ENCODE results near the gene GREM2. TPM values are rescaled to one million over a fixed set of nuclear protein-coding genes. Genes with fewer than 3 reads are reported as not detected.

The GREM2 gene
- total RNA-seq, 1 donor from 2014 or later: not detected

DNA sequence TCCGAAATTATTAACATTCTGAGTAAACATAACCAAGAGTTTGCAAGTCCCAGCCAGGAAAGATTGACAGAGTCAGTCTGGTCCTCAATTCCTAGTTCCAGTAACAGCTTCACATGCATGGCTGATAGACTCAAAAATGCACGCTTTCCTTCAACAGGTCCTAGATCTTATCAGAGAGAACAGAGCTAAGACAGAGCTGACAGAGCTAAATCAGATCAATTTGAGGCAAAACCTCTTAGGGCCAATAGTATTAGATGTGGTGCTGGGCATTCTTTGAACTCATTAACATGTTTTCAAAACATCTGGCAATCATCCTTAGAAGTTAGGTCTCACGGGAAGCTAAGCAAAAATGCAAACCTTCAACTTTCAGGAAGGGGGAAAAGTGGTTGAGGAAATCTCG lies 114.0 kb downstream of the GREM2 start:
- no peak for DNase-seq

GRCh38 chr1:240496941-240497340 lies 115.0 kb downstream of the GREM2 start:
- DNase-seq: no peak

- DNase-seq: no peak
Observed at GRCh38 chr1:240496356-240496755, 115.6 kb downstream of the GREM2 start.

- no peak for DNase-seq
Observed at GRCh38 chr1:240495601-240496000, 116.4 kb downstream of the GREM2 start.

DNA sequence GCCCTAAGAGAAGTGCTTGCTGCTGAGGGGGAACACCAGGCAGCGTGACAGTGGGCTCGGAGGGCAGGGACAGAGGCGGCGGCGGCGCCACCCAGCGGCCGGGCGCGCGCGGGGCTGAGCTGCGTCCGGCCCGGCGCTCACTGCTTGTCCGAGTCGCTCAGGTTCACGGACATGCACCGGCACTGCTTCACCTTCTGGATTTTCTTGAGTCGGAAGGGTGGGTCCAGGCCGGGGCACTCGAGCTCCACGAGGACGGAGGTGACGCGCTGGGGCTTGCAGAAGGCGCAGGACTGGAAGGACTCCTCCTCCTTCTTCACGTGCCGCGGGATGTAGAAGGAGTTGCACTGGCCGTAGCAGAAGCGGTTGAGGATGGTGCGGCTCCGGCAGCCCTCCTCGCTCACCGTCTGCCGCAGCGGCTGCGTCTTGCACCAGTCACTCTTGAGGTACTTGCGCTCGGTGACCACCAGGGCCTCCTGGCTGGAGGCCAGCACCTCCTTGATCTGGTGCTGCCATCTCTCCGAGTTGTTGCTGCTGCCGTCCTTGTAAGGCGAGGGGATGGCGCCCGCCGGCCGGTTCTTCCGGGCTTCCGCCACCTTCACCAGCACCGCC lies 119.0 kb downstream of the GREM2 start:
- DNase-seq: no peak

DNA sequence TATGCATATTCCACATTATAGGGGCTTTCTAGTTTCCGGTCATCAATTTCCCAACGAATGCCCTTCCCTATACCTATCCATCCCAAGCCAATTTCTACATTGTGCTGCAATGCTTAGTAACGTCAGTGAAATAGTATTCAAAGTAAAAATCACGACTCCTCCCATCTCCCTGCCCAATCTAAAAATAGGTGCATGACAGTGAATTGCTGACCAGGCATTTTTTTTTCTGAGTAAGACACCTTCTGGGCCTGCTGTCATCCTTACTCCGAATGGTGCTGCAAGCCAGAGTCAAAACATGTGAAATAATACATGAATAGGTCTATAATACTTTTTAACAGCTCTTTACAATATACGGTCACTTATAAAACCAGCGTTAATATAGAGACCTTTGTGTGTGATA lies 120.2 kb downstream of the GREM2 start:
- DNase-seq: no peak

GRCh38 chr1:240491156-240491555 lies 120.8 kb downstream of the GREM2 start:
- no peak for DNase-seq

DNA sequence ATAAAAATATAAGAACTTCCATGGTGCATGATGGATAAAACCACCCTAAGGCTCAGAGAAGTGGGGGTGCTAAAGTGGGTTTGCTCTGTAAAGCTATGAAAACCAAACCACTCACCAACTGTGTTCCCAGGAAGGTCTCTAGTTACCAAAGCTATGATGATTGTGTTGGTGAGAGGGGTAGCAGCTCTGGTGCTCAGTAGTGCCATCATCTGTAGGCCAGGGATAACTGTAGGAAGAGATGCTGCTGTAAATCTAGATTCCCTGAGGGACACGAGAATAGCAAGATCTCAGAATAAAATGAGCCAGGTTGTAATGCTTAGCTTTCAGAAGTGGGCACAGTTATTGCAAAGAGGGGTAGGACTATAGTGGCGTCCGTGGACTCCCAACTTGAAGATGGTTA lies 124.5 kb downstream of the GREM2 start:
- no peak for DNase-seq

- no peak for DNase-seq
Observed at GRCh38 chr1:240486611-240487010, 125.3 kb downstream of the GREM2 start.

DNA sequence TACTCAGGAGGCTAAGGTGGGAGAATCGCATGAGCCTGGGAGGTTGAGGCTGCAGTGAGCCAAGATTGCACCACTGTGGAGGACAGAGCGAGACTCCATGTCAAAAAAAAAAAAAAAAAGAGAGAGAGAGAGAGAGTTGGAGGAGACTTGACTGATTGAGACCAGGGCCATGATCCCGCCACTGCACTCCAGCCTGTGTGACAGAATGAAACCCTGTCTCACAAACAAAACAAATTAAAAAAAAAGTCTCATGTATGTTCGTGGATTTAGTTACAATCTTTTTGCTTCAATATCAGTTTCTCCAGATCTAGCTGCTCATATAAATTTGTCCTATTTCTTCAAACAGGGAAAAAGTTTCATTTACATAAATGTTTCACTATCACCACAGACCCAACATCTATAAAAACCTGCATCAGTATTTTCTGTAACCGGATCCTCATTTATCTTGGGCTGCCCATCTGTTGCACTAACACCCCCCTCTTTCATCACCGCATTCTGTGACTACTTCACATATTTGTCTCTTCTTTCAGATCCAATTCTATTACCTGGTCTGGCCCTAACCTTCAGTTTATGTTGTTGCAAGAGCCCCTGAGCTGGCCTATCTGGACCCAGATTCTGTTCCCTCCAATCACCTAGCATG lies 127.0 kb downstream of the GREM2 start:
- no peak for DNase-seq

GRCh38 chr1:240478536-240478935 lies 133.4 kb downstream of the GREM2 start:
- DNase-seq: no peak

DNA sequence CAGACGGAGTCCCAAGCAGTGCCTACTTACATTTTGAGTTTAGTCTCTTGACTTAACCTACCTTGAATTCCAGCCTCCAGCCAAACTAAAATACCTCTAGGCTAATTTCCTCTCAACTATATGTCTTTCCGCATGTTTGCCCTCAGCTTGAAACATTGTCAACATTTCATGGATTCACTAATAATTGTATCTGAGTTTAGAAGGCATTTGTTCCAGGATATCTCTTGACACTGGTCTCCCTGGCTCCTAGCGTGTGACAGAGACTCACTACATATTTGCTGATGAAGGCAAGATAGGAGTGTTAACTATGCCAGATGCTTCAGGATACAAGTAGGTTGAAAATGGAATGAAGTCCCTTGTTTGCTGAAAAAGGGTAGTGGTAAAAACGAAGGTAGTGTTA lies 136.1 kb downstream of the GREM2 start:
- DNase-seq: no peak

GRCh38 chr1:240474133-240474614 lies 137.8 kb downstream of the GREM2 start:
- DNase-seq: no peak

DNA sequence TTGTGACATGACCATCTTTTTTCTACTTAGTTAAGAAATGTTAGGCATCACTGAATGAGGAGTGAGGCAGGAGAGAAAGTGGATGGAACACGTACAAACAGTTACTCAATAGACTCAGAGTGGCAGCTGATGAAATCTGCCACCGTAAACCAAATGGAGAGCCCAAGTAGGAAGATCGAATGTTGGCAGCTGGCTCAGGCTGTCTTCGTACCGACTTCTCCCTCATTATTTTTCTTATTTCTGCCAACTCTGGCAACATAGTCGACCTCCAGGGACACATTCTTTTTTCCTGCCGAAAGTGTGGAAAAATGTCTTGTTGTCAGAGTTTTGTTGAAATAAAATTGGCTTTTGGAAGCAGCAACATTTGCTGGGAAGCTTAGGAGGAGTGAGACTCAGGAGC lies 143.3 kb downstream of the GREM2 start:
- DNase-seq: no peak

- DNase-seq: no peak
Observed at GRCh38 chr1:240467895-240468294, 144.1 kb downstream of the GREM2 start.

- DNase-seq: no peak
Observed at GRCh38 chr1:240466509-240466908, 145.4 kb downstream of the GREM2 start.

- no peak for DNase-seq
Observed at GRCh38 chr1:240465531-240465940, 146.4 kb downstream of the GREM2 start.

GRCh38 chr1:240464099-240464498 lies 147.9 kb downstream of the GREM2 start:
- DNase-seq: no peak

DNA sequence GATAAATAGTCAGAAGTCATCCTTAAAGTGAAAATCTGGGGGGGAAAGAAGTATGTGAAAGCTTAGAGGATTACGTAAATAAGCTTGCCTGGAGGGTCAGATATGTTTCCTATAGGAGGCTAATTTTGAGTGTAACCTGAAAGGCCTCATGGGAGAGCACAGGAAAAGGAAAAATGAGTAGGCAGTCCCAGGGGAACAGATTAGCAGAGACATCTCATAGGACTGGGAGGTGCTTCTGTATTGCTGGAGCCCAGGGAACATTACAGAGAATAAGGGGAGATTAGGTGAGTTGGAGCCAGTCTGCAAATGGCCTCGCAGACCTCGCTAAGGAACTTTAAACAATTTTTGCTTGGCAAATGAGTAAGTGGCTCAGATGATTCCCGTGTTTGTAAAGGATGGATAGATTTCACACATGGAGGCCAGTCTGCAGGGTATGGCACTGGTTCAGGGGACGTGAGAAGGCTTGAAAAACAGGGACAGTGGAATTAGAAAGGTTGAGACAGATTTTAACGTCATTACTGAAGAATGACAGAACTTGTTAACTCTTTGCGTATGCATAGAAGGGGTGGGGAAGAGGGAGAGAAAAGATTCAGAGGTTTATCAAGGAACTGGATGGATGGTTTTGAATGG lies 149.1 kb downstream of the GREM2 start:
- no peak for DNase-seq

DNA sequence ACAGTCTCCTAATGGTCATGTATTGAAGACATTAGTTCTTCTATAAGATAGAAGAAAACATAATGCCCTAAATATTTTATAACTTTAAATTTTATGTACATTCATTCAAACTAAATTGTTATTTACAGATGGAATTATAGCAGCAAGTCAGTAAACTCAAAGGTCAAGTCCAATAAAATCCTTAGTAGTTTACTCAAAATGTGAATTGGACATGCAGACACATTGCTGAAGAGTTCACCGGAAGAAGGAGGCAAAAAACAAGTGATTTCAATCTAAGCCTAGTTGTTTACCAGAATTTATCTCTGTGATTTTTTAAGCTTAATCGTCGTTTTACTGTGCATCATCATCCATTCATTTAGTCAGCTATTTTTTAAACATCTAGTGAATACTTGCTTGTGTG lies 149.7 kb downstream of the GREM2 start:
- no peak for DNase-seq

DNA sequence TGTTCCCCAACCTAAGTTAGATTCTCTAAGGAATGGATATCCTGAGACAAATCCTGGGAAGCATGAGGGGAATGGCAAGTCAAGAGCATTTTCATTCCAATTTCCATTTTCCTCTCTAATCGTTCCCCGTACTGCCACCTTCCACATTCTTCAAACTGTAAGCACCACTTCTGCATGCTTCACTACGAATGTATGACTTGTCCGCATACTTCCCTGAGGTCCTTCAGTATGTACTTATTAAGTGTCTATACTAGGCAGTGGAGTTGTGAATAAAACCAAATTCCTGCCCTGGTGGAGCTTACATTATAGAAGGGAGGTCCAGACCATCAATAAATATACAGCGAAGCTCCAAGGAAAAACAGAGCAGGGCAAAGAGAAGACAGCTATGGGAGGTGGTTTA lies 154.8 kb downstream of the GREM2 start:
- DNase-seq: no peak

- DNase-seq: no peak
Observed at GRCh38 chr1:240455228-240455821, 156.6 kb downstream of the GREM2 start.

DNA sequence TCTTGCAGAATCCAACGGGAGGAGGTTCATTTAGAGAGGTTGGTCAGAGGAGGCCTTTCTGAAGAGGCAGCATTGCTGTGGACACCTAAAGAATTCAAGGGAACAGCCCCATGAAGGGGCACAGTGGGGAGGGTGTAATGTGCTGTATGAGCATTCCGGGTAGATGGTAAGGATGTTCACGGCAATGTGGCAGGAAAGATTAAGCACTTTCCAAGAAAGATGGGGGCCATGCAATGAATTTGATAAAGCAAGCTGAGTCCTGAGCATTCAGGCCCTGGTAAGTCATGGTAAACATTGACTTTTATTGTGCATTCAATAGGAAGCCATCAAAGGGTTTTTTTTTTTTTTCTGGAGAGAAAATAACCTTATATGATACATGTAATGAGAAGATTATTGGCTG lies 166.6 kb downstream of the GREM2 start:
- DNase-seq: no peak

DNA sequence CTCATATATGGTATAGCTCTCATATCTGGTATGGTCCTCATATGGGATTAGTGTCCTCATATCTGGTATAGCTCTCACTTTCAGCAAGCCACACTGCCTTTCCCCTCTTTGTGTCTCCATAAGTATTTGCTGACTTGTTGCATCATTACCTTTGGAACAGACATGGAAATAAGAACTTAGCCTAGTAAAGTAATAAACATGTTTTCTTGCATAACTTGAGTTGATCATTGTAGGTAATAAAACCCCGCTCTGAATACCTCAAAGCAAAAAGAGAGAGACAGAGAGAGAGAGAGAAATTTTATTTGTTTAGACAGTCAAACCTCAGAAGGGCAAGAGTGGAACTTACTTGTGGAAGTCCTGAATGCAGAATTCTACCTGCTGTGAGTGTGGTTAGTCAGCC lies 170.3 kb downstream of the GREM2 start:
- DNase-seq: no peak

All from dermis blood vessel endothelial cell (primary cell).